ENCODE data around the gene OPCML.

Gene OPCML

GRCh38 chr11:132976115-132976514 lies 556.2 kb downstream of the OPCML start:
- Mint-ChIP-seq H3K4me3 (no peak overlapping the region), H3K4me1 (peaks cover 15% of the 10 kb centered on the region), H3K27ac (no peak overlapping the region), H3K27me3 (ENCODE audit: low read depth, poor library complexity) (peaks cover 10% of the 10 kb centered on the region), H3K36me3 (ENCODE audit: low read depth) (no peaks in the 10 kb centered on the region), H3K9me3 (no peaks in the 10 kb centered on the region)
- no peak for DNase-seq
- TF ChIP-seq, protein P1, sequence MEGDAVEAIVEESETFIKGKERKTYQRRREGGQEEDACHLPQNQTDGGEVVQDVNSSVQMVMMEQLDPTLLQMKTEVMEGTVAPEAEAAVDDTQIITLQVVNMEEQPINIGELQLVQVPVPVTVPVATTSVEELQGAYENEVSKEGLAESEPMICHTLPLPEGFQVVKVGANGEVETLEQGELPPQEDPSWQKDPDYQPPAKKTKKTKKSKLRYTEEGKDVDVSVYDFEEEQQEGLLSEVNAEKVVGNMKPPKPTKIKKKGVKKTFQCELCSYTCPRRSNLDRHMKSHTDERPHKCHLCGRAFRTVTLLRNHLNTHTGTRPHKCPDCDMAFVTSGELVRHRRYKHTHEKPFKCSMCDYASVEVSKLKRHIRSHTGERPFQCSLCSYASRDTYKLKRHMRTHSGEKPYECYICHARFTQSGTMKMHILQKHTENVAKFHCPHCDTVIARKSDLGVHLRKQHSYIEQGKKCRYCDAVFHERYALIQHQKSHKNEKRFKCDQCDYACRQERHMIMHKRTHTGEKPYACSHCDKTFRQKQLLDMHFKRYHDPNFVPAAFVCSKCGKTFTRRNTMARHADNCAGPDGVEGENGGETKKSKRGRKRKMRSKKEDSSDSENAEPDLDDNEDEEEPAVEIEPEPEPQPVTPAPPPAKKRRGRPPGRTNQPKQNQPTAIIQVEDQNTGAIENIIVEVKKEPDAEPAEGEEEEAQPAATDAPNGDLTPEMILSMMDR (IDR thresholded peaks at IDR 0.05), result no peak

DNA sequence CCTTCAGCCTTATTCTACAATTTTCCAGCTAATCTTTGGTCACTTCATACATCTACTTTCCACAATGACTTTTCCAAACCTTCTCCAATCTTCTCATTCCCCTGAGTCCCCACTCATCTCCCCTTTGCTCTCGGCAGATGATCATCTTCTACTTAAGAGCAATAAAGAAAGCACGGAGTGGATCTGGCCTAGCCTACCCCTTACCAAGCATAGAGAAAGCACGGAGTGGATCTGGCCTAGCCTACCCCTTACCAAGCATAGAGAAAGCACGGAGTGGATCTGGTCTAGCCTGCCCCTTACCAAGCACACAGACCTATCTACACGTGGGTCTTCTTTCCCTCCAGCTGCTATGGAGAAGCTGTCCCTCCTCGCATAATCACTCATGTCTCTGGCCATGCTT lies 558.6 kb downstream of the OPCML start:
- Mint-ChIP-seq H3K4me1 (peaks cover 15% of the 10 kb centered on the region), H3K27ac (no peak overlapping the region), H3K4me3 (no peak overlapping the region), H3K27me3 (ENCODE audit: low read depth, poor library complexity) (peaks cover 13% of the 10 kb centered on the region), H3K36me3 (ENCODE audit: low read depth) (no peaks in the 10 kb centered on the region), H3K9me3 (peaks cover 7% of the 10 kb centered on the region)
- TF ChIP-seq, protein P1 (IDR thresholded peaks at IDR 0.05), result no peak
- no peak for DNase-seq

DNA sequence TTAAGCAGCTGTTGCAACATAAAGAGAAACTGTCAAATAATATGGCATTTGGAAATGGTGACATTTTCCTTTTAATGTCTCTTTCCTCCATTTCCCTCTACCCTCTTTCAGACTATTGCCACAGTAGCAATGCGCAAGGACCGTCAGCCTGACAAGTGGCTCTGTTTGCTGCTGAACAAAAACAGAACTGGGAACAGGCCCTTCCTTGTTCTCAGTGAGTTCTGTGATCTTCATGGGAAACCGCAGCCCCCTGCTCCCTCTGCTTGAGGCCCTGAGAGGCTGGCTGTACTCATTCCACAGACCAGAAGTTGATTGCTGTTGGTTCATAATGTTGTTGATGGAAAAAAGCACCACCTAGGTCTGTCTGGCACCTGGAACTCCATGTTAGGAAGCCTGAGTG lies 559.7 kb downstream of the OPCML start:
- Mint-ChIP-seq H3K27me3 (ENCODE audit: low read depth, poor library complexity) (peaks cover 19% of the 10 kb centered on the region), H3K27ac (no peak overlapping the region), H3K4me1 (peaks cover 15% of the 10 kb centered on the region), H3K9me3 (peaks cover 7% of the 10 kb centered on the region), H3K4me3 (no peak overlapping the region), H3K36me3 (ENCODE audit: low read depth) (no peaks in the 10 kb centered on the region)
- TF ChIP-seq, protein P1 (IDR thresholded peaks at IDR 0.05), result no peak
- DNase-seq, result no peak

- H3K36me3 Mint-ChIP-seq (ENCODE audit: low read depth), result no peaks in the 10 kb centered on the region
- peaks cover 7% of the 10 kb centered on the region for H3K9me3 Mint-ChIP-seq
- DNase-seq, result no peak
- no peak overlapping the region for H3K4me3 Mint-ChIP-seq
- TF ChIP-seq, protein P1 (IDR thresholded peaks at IDR 0.05), result no peak
- H3K27ac Mint-ChIP-seq, result no peak overlapping the region
- H3K4me1 Mint-ChIP-seq, result peaks cover 15% of the 10 kb centered on the region
- H3K27me3 Mint-ChIP-seq (ENCODE audit: low read depth, poor library complexity), result peaks cover 19% of the 10 kb centered on the region
Measured at GRCh38 chr11:132971351-132971750, 561.0 kb downstream of the OPCML start.

- TF ChIP-seq, protein P1 (IDR thresholded peaks at IDR 0.05), result no peak
- no peak overlapping the region for H3K4me3 Mint-ChIP-seq
Measured at GRCh38 chr11:132969892-132970291, 562.4 kb downstream of the OPCML start.

DNA sequence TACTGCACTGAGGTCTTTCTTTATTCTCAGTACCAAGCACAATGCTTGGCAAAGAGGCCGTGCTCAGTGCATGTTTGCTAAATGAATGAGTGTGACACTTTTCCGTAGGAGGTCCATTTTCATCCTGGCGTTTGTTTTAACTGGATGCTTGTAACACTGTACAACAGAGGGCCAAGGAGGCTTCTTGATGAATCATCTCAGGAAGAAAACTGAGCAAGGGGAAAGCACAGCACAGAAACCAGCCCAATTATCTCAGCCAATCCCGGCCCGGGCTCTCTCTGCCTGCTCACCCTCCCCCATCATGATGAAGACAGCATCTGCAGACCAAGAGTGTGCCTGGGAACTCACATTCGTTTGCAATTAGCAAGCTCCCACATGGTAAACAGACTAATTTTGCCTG lies 570.3 kb downstream of the OPCML start:
- Mint-ChIP-seq H3K4me3 (no peak overlapping the region), H3K27me3 (ENCODE audit: low read depth, poor library complexity) (peaks cover 45% of the 10 kb centered on the region), H3K9me3 (no peaks in the 10 kb centered on the region), H3K4me1 (peaks cover 5% of the 10 kb centered on the region), H3K27ac (no peak overlapping the region), H3K36me3 (ENCODE audit: low read depth) (no peaks in the 10 kb centered on the region)
- TF ChIP-seq, protein P1 (IDR thresholded peaks at IDR 0.05), result no peak
- no peak for DNase-seq

More at GRCh38 chr11:132969892-132970291, 562.4 kb downstream of the OPCML start:
- Mint-ChIP-seq H3K27ac (no peak overlapping the region), H3K4me1 (peaks cover 15% of the 10 kb centered on the region), H3K36me3 (ENCODE audit: low read depth) (no peaks in the 10 kb centered on the region), H3K9me3 (peaks cover 7% of the 10 kb centered on the region), H3K27me3 (ENCODE audit: low read depth, poor library complexity) (peaks cover 27% of the 10 kb centered on the region)
- DNase-seq, result no peak

Data from nephron progenitor cell (in vitro differentiated cells).